ENCODE results near the gene NOXA1. TPM values are rescaled to one million over a fixed set of nuclear protein-coding genes. Genes with fewer than 3 reads are reported as not detected.

The NOXA1 gene
- polyA plus RNA-seq, 1 donor (not counting 4 experiments of a cell fraction or from before 2014, with no cell fraction given), result 0.09 TPM

GRCh38 chr9:137381501-137382443 lies 41.4 kb upstream of the NOXA1 start:
- TF ChIP-seq CTCF (optimal IDR thresholded peaks at IDR 0.05 in 1 of 3, IDR thresholded peaks at IDR 0.05 in 1 of 3, conservative IDR thresholded peaks at IDR 0.05 in 1 of 3; ENCODE audit: extremely low read depth in 1 of 3, insufficient read depth in 2 of 3, low read length in 3 of 3) (no peak), EZH2 (IDR thresholded peaks at IDR 0.05; ENCODE audit: low read length) (no peak)
- dilution Hi-C loops (cut with MboI; ENCODE audit: extremely low pct_ligation_motif_present, low sequenced_read_pairs), result no loop called here

GRCh38 chr9:137382444-137383080 lies 40.6 kb upstream of the NOXA1 start:
- FAIRE-seq, result no peak
- no peaks in the 10 kb centered on the region for H3K36me3 ChIP-seq (ENCODE audit: control insufficient read depth in 2 of 2, extremely low read depth in 1 of 2, insufficient read depth in 2 of 2, low read length in 2 of 2)

More at GRCh38 chr9:137381501-137382443, 41.4 kb upstream of the NOXA1 start:
- DNase-seq (ENCODE audit: low read depth, low spot score) (no peak), FAIRE-seq (no peak)
- Histone ChIP-seq H3K4me3 (ENCODE audit: control insufficient read depth in 2 of 3, extremely low read depth in 1 of 3, insufficient read depth in 2 of 3, low read depth in 1 of 3, low read length in 3 of 3) (no peak overlapping the region), H3K27ac (ENCODE audit: control insufficient read depth, insufficient read depth, low read length) (no peak overlapping the region), H3K9me3 (ENCODE audit: control insufficient read depth, low read depth, low read length) (no peaks in the 10 kb centered on the region), H3K9ac (ENCODE audit: control insufficient read depth, extremely low read depth, insufficient read depth, low read length) (no peak overlapping the region), H3K79me2 (ENCODE audit: control insufficient read depth, insufficient read depth, low read length) (no peaks in the 10 kb centered on the region), H4K20me1 (ENCODE audit: control insufficient read depth, extremely low read depth, insufficient read depth, low read length) (no peaks in the 10 kb centered on the region), H3K4me1 (ENCODE audit: control insufficient read depth, extremely low read depth, insufficient read depth, low read length) (no peaks in the 10 kb centered on the region), H3K27me3 (ENCODE audit: control insufficient read depth, extremely low read depth, insufficient read depth, low read length) (no peaks in the 10 kb centered on the region), H3K9me1 (ENCODE audit: control insufficient read depth, extremely low read depth, insufficient read depth, low read length) (no peaks in the 10 kb centered on the region), H2AFZ (ENCODE audit: control insufficient read depth, low read length) (no peak overlapping the region), H3K36me3 (ENCODE audit: control insufficient read depth in 2 of 2, extremely low read depth in 1 of 2, insufficient read depth in 2 of 2, low read length in 2 of 2) (no peaks in the 10 kb centered on the region), H3K4me2 (ENCODE audit: control insufficient read depth, extremely low read depth, insufficient read depth, low read depth, low read length) (no peak overlapping the region)

More at GRCh38 chr9:137382444-137383080, 40.6 kb upstream of the NOXA1 start:
- Histone ChIP-seq H3K9me1 (ENCODE audit: control insufficient read depth, extremely low read depth, insufficient read depth, low read length) (no peaks in the 10 kb centered on the region), H3K4me2 (ENCODE audit: control insufficient read depth, extremely low read depth, insufficient read depth, low read depth, low read length) (no peak overlapping the region), H2AFZ (ENCODE audit: control insufficient read depth, low read length) (no peak overlapping the region), H3K79me2 (ENCODE audit: control insufficient read depth, insufficient read depth, low read length) (no peaks in the 10 kb centered on the region), H3K4me1 (ENCODE audit: control insufficient read depth, extremely low read depth, insufficient read depth, low read length) (no peaks in the 10 kb centered on the region), H4K20me1 (ENCODE audit: control insufficient read depth, extremely low read depth, insufficient read depth, low read length) (no peaks in the 10 kb centered on the region), H3K27ac (ENCODE audit: control insufficient read depth, insufficient read depth, low read length) (no peak overlapping the region), H3K4me3 (ENCODE audit: control insufficient read depth in 2 of 3, extremely low read depth in 1 of 3, insufficient read depth in 2 of 3, low read depth in 1 of 3, low read length in 3 of 3) (no peak overlapping the region), H3K9me3 (ENCODE audit: control insufficient read depth, low read depth, low read length) (no peaks in the 10 kb centered on the region), H3K27me3 (ENCODE audit: control insufficient read depth, extremely low read depth, insufficient read depth, low read length) (no peaks in the 10 kb centered on the region), H3K9ac (ENCODE audit: control insufficient read depth, extremely low read depth, insufficient read depth, low read length) (no peak overlapping the region)
- dilution Hi-C loops (cut with MboI; ENCODE audit: extremely low pct_ligation_motif_present, low sequenced_read_pairs), result no loop called here
- TF ChIP-seq CTCF (optimal IDR thresholded peaks at IDR 0.05 in 1 of 3, IDR thresholded peaks at IDR 0.05 in 1 of 3, conservative IDR thresholded peaks at IDR 0.05 in 1 of 3; ENCODE audit: extremely low read depth in 1 of 3, insufficient read depth in 2 of 3, low read length in 3 of 3) (no peak), EZH2 (IDR thresholded peaks at IDR 0.05; ENCODE audit: low read length) (no peak)
- DNase-seq (ENCODE audit: low read depth, low spot score), result no peak

All from keratinocyte (primary cell).